Measurements from ENCODE around the gene NRP1.

DNA sequence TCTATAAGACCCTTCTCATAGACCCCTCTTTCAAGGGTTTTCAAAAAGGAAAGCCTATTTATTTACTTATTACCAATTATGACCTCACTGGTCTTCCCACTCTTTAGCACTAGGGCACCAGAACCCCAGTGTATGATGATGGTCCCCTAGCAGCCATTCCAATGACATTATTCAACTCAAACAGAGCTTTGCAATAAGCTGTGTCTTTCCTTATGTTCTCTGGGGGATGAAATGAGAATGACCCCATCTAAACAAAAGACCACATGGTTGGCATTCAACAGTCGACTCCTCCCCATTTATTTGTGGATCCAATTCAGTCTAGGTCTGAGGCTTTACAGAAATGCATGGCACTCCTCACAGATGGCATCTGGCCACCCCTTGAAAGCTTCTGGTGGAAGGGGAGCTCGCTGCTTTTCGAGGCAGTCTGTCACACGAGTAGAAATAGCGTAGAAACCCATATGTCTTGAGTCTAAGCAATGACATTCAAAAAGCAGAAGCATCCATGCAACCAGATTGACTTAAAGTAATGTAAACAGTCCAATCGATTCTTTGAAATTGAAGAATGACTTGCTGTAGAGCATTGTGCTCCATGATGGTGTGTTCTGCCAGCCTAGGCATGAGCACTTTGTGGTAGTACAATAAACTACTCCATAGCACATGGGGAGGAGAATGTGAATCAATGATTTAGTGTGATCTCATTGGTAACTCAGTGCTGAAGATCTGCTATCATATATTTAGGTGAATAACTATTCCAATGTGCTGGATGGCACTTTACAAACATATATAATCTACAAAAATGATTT is 29.8 kb downstream of the NRP1 start:
- TF ChIP-seq, protein P1, sequence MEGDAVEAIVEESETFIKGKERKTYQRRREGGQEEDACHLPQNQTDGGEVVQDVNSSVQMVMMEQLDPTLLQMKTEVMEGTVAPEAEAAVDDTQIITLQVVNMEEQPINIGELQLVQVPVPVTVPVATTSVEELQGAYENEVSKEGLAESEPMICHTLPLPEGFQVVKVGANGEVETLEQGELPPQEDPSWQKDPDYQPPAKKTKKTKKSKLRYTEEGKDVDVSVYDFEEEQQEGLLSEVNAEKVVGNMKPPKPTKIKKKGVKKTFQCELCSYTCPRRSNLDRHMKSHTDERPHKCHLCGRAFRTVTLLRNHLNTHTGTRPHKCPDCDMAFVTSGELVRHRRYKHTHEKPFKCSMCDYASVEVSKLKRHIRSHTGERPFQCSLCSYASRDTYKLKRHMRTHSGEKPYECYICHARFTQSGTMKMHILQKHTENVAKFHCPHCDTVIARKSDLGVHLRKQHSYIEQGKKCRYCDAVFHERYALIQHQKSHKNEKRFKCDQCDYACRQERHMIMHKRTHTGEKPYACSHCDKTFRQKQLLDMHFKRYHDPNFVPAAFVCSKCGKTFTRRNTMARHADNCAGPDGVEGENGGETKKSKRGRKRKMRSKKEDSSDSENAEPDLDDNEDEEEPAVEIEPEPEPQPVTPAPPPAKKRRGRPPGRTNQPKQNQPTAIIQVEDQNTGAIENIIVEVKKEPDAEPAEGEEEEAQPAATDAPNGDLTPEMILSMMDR (IDR thresholded peaks at IDR 0.05; ENCODE audit: low read depth, low read length, missing input control) = no peak
- TF ChIP-seq, protein P2, sequence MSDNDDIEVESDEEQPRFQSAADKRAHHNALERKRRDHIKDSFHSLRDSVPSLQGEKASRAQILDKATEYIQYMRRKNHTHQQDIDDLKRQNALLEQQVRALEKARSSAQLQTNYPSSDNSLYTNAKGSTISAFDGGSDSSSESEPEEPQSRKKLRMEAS (IDR thresholded peaks at IDR 0.05) = no peak
- TF ChIP-seq, protein P3, sequence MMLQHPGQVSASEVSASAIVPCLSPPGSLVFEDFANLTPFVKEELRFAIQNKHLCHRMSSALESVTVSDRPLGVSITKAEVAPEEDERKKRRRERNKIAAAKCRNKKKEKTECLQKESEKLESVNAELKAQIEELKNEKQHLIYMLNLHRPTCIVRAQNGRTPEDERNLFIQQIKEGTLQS (IDR thresholded peaks at IDR 0.05) = no peak
- TF ChIP-seq FOXA1 (IDR thresholded peaks at IDR 0.05) = no peak
- no peak for TF ChIP-seq NR2F2 (IDR thresholded peaks at IDR 0.05)
- TF ChIP-seq YY1 (IDR thresholded peaks at IDR 0.05) = no peak
